Omental fat pad (tissue), 4 donors: ENCODE results near the gene NPB. TPM values are rescaled to one million over a fixed set of nuclear protein-coding genes. Genes with fewer than 3 reads are reported as not detected.

Source experiments
- ATAC-seq: fragments of 150-250 bp; one replicate; pipeline ENCODE4 v1.9.1; 2016; ENCODE audit warnings: mild to moderate bottlenecking, moderate library complexity; ENCODE audit not compliant: low FRiP score
- DNase-seq: peaks from one replicate; pipeline ENCODE4 v3.0.0-alpha.2; 2019; ENCODE audit warnings: low spot score
- total RNA-seq, 4 donors: library from RNA; depleted of rRNA; stranded (reverse); fragments of >200 nt; gene quantifications; one replicate each; pipeline ENCODE4 v1.1.0, GENCODE V29; 2016
- TF ChIP-seq, protein P1 (sequence below), 3 donors: fragments of 450-650 bp; IDR thresholded peaks; one replicate each; pipeline ENCODE4 v1.5.1; 2016 to 2017; ENCODE audit warnings: antibody characterized with exemption in 3 of 3, mild to moderate bottlenecking in 3 of 3, moderate library complexity in 2 of 3

Gene NPB
- total RNA-seq, 4 donors from 2014 or later = 1.4 TPM; not detected in 3

DNA sequence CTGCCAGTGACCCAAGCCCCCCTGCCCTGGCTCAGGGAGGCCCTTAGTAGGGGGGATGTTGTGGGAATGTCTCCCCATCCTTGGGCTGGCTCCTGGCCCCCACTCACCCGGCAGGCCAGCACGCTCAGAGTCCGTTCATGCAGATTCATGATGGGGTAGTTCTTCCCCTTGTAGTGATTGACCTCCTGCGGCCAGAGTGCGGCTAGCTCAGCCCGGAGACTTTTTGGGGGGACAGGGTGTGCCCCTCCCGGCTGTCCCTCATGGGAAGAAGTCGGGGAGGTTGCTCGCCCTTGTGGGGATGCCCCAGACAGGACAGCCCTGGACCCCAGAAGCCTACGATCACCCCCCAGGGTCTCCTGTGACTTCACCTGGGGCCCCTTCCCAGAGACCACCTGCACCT is 4.0 kb downstream of the NPB start:
- ATAC-seq (no peak), DNase-seq (no peak)
- TF ChIP-seq, protein P1, sequence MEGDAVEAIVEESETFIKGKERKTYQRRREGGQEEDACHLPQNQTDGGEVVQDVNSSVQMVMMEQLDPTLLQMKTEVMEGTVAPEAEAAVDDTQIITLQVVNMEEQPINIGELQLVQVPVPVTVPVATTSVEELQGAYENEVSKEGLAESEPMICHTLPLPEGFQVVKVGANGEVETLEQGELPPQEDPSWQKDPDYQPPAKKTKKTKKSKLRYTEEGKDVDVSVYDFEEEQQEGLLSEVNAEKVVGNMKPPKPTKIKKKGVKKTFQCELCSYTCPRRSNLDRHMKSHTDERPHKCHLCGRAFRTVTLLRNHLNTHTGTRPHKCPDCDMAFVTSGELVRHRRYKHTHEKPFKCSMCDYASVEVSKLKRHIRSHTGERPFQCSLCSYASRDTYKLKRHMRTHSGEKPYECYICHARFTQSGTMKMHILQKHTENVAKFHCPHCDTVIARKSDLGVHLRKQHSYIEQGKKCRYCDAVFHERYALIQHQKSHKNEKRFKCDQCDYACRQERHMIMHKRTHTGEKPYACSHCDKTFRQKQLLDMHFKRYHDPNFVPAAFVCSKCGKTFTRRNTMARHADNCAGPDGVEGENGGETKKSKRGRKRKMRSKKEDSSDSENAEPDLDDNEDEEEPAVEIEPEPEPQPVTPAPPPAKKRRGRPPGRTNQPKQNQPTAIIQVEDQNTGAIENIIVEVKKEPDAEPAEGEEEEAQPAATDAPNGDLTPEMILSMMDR (IDR thresholded peaks at IDR 0.05) = no peak

DNA sequence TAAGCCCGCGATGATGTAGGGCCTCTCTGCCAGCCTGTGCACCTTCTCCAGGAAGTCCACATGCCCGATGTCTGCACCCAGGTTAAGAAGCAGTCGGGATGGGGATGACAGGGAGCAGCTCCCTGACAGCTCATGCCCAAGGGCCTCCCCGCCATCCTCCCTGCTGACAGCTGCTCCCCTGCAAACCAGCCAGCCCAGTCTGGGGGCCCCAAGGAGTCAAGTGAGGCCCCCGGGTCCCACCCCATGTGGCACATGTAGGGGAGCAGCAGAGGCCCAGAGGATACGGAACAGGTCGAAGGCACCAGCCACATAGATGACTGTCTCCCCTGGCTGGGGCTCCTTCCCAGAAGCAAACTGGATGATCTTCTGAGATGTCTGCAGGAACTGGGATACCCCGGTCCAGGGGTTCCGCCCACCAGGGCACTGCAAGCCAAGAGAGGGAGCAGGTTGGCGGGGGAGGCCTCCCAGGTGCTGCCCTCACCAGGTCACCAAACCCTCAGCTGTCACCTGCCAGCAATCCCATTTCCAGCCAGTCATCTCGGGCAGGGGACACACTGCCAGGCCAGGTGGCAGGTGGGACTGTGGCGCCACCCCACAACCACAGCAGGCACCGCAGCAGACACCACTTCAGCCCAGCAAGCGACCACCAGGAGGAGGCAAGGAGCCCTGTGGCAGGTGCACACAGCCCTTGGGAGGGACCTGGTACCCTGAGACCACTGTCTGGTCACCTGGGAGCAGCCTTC is 4.6 kb downstream of the NPB start:
- ATAC-seq (no peak), DNase-seq (no peak)
- TF ChIP-seq, protein P1 (IDR thresholded peaks at IDR 0.05) = no peak

DNA sequence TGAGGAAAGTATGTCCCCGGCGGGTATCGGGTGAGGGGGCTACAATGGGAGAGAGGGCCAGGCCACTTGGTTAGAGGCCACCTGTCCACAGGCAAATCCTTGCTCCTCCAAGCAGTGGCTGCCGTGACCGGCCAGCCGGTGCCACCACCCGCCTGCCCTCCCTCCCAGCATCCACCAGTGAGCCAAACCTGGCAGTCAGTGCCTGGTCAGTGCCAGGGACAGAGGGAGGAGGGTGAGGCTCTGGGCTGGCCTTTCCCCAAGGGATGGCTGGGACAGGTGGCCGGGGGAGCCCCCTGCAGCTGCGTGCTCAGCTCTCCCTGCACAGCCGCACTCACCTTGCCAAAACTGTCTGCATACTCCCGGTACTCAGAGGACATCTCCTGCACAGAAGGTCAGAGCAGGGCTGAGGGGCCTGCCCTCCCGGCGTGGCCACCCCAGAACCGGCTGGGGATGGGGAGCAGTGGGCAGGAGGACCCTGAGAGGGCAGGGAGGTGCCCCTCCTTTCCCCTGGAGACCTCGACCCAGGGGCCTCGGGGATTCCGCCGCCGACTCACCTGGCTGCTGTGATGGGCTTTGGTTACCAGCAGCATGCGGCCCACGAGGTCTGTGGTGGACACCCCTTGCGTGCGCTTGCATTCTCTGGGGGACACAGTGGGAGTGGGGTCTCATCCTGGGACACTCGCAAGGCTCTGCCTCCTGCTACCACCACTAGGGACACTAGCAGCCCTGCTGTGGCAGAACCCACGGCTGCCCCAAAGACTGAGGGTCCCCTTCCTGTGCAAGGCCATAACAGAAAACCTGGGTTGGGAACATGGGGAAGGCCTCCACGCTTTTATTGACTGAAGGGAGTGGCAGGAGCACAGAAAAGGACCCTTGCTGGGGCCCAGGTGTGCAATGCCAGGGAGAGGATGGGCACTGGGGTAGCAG is 5.4 kb downstream of the NPB start:
- DNase-seq (no peak), ATAC-seq (no peak)
- TF ChIP-seq, protein P1 (IDR thresholded peaks at IDR 0.05) = no peak

DNA sequence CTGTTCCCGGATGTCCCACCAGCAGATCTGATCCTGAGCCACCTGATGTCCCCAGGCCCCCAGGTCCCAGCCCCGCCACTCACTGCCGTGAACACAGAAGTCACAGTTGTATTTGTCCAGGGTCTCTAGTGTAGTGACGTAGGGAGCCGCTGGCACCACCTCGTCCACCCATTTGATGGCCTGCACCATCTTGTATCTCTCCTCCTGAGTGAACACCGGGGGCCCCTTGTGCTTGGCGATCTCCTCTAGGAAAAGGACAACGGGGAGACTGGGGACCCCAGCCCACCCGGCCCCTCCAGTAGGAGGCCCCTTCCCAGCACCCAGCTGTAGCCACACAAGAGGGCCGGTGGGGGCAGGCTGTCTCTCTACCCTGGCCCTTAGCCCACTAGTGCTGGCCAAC is 6.8 kb downstream of the NPB start:
- TF ChIP-seq, protein P1 (IDR thresholded peaks at IDR 0.05) = no peak
- ATAC-seq (no peak), DNase-seq (no peak)

DNA sequence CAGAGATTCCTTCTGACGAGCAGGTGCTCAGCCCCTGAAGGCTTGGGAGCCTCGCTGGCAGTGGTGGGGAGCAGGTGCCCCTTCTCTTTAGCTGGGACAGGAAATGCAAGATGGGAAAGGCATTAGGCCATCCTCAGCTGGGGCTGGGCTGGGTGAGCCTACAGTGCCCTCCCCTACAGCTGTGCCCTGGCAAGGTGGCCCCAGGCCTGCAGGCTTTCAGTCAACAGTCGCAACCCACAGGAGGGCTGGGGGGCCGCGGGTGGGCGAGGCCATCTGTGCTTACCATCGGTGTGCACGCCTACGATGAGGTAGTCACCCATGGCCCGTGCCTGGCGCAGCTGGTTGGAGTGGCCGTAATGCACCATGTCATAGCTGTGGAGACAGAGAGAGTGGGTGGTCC is 7.2 kb downstream of the NPB start:
- TF ChIP-seq, protein P1 (IDR thresholded peaks at IDR 0.05) = no peak
- DNase-seq = no peak
- no peak for ATAC-seq

DNA sequence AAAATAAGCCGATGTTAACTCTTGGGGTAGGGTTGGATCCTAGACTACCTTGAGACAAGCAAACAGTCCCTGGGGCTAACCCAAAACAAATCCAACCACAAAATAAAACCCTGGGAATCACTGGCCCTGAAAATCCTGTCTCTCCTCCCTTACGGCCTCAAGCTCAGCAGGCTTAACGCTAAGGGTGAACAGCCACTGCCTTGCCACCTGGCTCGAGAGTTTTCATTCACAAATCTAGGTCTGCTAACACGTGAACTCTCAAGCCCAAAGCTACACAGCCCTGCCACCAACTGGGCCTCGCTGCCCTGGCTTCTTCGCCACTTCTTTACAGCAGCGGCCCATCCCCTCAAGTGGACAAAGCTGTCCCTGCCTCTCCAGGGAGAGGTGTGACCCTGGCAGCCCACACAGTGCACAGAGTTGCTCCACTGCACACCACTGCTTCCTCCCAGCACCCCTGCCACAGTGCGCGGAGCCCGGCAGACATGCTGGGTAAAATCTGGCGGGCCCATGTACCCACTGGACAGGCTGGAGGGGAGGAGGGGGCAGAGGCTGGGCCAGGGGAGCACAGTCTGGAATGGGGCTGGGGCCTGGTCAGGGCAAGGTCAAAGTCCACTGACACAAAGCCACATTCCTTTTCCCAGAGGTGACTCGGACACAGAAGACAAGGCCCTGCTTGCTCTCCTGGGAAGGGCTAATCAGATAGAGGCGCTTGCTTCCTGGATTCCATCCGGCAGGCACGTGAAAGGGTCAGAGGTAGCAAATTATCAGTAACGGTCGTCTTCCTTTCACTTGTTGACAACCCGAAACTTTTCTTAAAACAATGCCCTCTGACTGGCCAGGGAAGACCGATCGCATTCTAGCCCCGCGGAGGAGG is 8.2 kb downstream of the NPB start:
- no peak for DNase-seq
- no peak for ATAC-seq
- TF ChIP-seq, protein P1 (IDR thresholded peaks at IDR 0.05) = no peak
